ENCODE measurements around the gene HAUS3. TPM values are rescaled to one million over a fixed set of nuclear protein-coding genes. Genes with fewer than 3 reads are reported as not detected.

Gene HAUS3
- total RNA-seq, 1 experiment from 2014 or later, result 18.0 TPM

- no peak overlapping the region for H3K18ac ChIP-seq (ENCODE audit: insufficient read length, low read depth, low read length)
- Mint-ChIP-seq H3K27me3 (ENCODE audit: low read depth) (peaks cover 2% of the 10 kb centered on the region; the same call in 1 of the 2 replicates), H3K4me3 (no peak overlapping the region), H3K9me3 (no peaks in the 10 kb centered on the region), H3K36me3 (ENCODE audit: insufficient read depth in 1 of 3, low read depth in 3 of 3) (no peaks in the 10 kb centered on the region), H3K27ac (no peak overlapping the region), H3K4me1 (peaks cover 4 to 11% of the 10 kb centered on the region in 2 experiments; a peak in 3 of 4 replicates)
- no peaks in the 10 kb centered on the region for H3K79me2 ChIP-seq (ENCODE audit: insufficient read depth, low read length)
- no peak overlapping the region for H2BK12ac ChIP-seq (ENCODE audit: insufficient read length, low read depth, low read length)
- no peak overlapping the region for H2AFZ ChIP-seq (ENCODE audit: low read length)
- no peak overlapping the region for H3K23ac ChIP-seq (ENCODE audit: insufficient read length, low read depth, low read length)
- H3K4ac ChIP-seq (ENCODE audit: low read depth, low read length), result no peak overlapping the region
- H3K79me1 ChIP-seq (ENCODE audit: insufficient read depth, low read depth, low read length, poor library complexity, severe bottlenecking), result no peaks in the 10 kb centered on the region
- no peak for DNase-seq
- no peak overlapping the region for H3K9ac ChIP-seq (ENCODE audit: extremely low read depth, insufficient read length, low read length)
- no peak overlapping the region for H2BK5ac ChIP-seq (ENCODE audit: insufficient read length, low read length)
- H4K20me1 ChIP-seq (ENCODE audit: control insufficient read depth, insufficient read depth, insufficient read length), result no peaks in the 10 kb centered on the region
- H2BK120ac ChIP-seq (ENCODE audit: low read depth, low read length, poor library complexity, severe bottlenecking), result no peak overlapping the region
- H3K56ac ChIP-seq (ENCODE audit: insufficient read length, low read depth, low read length), result no peak overlapping the region
- no peak overlapping the region for H4K5ac ChIP-seq (ENCODE audit: insufficient read length, low read depth, low read length)
- no peaks in the 10 kb centered on the region for H3K4me1 ChIP-seq (ENCODE audit: insufficient read depth, low read length)
- 100% methylated on average over 1 of the region's 12 CpGs for WGBS (ENCODE audit: extremely low coverage, insufficient read length, low lambda C conversion rate)
- H3K14ac ChIP-seq (ENCODE audit: insufficient read depth, low read length), result no peak overlapping the region
- H4K8ac ChIP-seq (replicated peaks; ENCODE audit: insufficient read length, low read depth, low read length), result no peak overlapping the region
- TF ChIP-seq CTCF (conservative IDR thresholded peaks at IDR 0.05), result no peak
- no peaks in the 10 kb centered on the region for H3K23me2 ChIP-seq (ENCODE audit: insufficient read length, low read depth, low read length, poor library complexity, severe bottlenecking)
- H2BK20ac ChIP-seq (ENCODE audit: low read depth, low read length, poor library complexity, severe bottlenecking), result no peak overlapping the region
- no peak overlapping the region for H3K4me2 ChIP-seq (ENCODE audit: insufficient read depth, insufficient read length, low read length)
- no peaks in the 10 kb centered on the region for H3K9me3 ChIP-seq (ENCODE audit: control insufficient read depth, low read depth, low read length)
- no peak overlapping the region for H2AK5ac ChIP-seq (ENCODE audit: insufficient read length, low read length)
- no peaks in the 10 kb centered on the region for H3K27me3 ChIP-seq (ENCODE audit: insufficient read depth, low read length)
- H3K27ac ChIP-seq (ENCODE audit: insufficient read length, low read depth, low read length), result no peak overlapping the region
- H4K91ac ChIP-seq (ENCODE audit: insufficient read length, low read depth, low read length), result no peak overlapping the region
- no peak overlapping the region for H2BK15ac ChIP-seq (ENCODE audit: low read depth, low read length)
- no peak overlapping the region for H3T11ph ChIP-seq (ENCODE audit: low read length)
Measured at GRCh38 chr4:2269618-2270163, 27.8 kb upstream of the HAUS3 start.
